GM12801 (cell line): ENCODE results near the gene MYLK4.

ENCODE experiments used
- CTCF ChIP-seq: IDR thresholded peaks from one replicate; pipeline ENCODE4 v1.5.1; 2011; ENCODE audit warnings: control low read depth; ENCODE audit not compliant: insufficient read length; ENCODE audit errors: extremely low read depth

The MYLK4 gene

GRCh38 chr6:2794171-2794730 is 43.5 kb upstream of the MYLK4 start:
- TF ChIP-seq CTCF, result no peak

GRCh38 chr6:2793534-2794151 is 42.9 kb upstream of the MYLK4 start:
- no peak for TF ChIP-seq CTCF

- no peak for TF ChIP-seq CTCF
Observed at GRCh38 chr6:2792330-2793110, 41.8 kb upstream of the MYLK4 start.

GRCh38 chr6:2791450-2791974 is 40.8 kb upstream of the MYLK4 start:
- TF ChIP-seq CTCF, result no peak

GRCh38 chr6:2790588-2791449 is 40.1 kb upstream of the MYLK4 start:
- no peak for TF ChIP-seq CTCF

- no peak for TF ChIP-seq CTCF
Observed at GRCh38 chr6:2786269-2786668, 35.5 kb upstream of the MYLK4 start.

GRCh38 chr6:2784930-2785329 is 34.2 kb upstream of the MYLK4 start:
- TF ChIP-seq CTCF, result no peak
